Endometrium (tissue), 2 donors: ENCODE data around the gene SH3RF3.

Experiments used
- FAIRE-seq: peaks from 2 replicates; lab custom pipeline; 2012; peaks lifted over from hg19 to GRCh38; lab: Jason Lieb, UNC
- donor health status: control.
- donor health status: control.

SH3RF3 gene

DNA sequence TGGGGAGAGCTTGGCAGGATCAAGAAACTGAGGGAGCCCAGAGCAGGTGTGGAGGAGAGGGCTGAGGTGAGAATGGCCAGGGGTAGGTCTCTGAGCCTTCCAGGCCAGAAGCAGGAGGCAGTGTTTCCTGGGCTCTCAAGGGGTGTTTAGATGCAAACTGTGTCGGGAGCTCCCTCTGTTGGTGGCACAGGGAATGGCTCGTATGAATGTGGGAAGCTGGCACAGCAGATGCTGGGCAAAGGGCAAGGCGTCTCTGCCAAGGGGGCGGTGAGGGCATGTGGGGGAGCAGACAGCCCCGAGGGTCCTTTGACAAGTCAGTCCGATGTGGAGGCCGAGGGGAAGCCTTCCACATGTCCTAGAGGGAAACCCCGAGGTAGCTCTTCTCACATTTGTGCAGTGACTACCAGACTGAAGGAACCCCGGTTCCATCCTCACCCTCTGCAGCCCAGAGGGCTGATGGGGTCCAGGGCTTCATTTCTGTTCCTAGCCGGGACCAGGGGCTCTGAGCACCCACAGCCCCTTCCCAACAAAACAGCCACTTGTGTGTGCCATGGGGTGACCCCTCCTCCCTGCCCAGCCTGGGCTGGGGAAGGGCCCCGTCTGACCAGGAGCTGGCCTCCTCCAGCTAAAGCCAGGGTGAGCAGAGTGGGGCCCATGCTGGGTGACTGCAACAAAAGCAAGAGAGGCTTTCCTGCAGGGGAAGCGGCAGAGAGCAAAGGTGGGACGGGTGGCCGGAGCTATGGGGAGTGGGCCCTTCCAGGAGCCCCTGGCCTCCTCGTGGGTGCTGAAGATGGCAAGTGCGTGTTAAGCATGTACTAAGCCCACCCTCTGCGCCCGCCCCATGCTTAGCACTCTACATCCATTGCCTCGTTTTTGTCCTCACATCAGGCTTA lies 381.4 kb downstream of the SH3RF3 start:
- FAIRE-seq, result no peak

DNA sequence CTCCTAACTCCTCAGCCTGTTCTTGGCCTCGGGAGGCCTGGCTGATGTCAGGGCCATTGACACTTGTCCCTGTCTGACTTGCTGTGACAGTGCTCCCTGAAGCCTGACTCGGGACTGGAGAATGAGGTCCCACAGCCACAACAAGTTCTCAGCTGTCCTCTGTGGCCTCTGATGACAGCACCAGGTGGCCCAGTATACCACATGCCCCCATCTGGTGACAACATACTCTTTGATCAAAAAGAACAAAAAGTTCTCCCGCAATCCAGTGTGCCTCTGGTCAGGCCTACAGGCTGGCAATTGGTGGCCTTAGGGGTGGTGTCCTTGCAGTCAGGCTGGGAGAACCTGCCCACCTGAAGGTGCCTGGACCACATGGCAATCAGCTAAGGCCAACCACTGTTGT lies 382.2 kb downstream of the SH3RF3 start:
- FAIRE-seq, result no peak

DNA sequence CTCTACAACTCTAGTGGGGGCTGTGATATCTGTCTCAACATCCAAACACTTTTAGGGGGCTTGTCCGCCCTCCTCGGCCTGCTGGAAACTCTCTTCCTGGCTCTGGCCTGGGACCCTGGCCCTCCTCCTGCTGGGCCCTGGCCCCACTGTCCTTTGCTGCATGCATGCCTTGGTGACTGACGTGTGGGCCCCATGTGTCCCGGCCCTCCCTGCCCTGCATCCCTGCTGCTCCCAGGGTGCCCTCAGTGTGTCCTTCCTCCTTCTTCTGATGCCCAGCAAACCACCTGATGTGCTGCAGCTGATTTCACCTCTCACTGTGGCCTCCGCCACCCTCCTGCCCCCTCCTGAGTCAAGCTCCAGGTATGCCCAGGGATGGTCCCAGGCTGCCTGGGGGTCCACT lies 383.1 kb downstream of the SH3RF3 start:
- FAIRE-seq, result no peak

DNA sequence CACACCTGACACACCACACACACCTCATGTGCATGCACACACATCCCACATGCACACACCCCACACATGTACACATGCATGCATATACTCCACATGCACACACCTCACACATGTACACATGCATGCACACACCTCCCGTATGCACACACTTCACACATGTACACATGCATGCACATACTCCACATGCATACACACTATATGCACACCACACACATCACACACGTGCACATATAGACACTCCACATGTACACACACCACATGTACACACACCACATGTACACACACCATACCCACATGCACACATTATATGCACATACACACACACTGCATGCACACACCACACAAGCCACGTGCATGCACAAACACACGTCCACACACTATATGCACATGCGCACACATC lies 384.2 kb downstream of the SH3RF3 start:
- FAIRE-seq, result no peak

DNA sequence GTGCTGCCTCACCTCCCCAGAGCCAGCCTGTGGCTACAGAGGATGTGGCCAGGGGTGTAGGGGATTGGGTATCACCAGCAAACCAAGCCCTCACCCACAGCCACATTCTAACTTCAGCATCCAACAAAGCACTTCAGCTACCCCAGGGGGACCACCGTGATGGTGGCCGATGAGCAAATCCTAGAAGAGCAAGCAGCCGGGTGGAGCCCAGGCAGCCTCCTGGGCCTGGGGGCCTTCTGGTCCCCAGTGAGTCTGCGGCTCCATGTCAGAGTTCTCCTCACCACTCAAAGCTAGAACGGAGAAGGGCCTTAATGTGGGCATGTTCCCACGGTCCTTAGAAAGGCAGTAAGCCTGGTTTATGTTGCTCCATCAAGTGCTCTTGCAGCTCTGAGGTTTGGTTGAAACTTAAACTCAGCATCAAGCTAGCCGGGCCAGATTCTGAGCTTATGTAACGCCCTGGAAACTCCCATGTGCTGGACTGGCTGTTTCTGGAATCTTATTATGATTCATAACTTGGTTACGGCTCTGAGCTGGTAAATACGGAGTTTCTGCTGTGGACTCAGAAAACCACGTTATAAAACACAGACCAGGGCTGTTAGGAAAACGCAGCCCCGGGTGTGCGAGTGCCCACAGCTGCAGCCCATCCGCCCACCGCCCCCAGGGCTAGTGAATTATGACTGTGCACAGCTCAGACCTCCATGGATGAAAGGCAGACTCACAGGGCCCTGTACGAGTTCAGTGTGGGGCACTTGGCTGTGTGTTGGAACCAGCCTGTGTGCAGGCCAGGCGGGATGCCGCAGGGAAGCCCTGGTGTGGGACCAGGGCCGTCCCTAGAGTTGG lies 385.0 kb downstream of the SH3RF3 start:
- FAIRE-seq, result no peak

DNA sequence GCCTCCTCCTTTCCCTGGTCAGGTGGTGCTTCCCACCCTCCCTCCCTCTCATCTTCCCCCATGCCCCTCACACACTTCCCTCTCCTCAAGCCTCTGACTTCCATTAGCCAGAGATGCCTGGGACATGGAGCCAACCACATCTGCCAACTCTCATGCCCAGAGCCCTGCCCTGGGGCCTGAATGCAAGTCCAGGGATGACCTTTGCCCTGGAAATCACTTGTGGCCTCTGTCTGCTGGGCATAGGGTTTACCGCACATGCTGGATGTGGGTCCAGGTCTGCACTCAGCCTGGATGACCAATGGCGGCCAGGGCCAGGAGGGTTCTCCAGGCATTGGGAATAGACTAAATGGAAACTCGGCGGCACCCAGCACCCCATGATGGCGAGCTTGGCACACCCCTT lies 385.9 kb downstream of the SH3RF3 start:
- FAIRE-seq, result no peak

DNA sequence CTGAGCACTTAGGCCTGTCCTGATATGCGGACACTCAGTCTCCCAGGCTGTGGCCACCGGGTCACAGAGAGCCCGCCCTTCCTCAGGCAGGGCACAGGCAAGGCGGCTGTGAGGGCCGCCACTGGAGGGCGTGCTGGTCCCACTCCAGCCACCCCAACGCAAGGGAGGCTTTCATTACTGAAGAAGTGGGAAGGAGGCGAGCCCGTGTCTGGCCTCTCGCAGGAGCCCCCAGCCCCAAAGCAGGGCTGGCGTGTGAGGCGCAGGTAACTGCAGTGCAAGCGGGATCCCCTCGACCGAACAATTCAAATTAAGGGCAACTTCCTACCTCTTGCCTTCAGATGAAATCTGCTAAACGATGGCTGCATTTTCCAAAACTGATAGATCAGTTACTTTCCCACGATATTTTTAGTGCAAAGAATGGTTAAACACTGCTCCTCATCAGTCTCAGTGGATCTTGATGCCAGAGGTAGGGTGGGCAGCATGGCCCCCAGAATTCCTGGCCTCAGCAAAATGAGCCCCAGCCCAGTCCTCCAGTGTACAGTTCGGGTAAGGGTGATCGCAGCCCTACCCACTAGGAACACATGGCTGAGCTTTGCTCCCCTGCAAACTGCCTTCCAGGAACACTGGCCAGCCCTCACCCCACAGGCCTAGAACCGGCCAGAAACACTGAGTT lies 387.6 kb downstream of the SH3RF3 start:
- FAIRE-seq, result no peak

DNA sequence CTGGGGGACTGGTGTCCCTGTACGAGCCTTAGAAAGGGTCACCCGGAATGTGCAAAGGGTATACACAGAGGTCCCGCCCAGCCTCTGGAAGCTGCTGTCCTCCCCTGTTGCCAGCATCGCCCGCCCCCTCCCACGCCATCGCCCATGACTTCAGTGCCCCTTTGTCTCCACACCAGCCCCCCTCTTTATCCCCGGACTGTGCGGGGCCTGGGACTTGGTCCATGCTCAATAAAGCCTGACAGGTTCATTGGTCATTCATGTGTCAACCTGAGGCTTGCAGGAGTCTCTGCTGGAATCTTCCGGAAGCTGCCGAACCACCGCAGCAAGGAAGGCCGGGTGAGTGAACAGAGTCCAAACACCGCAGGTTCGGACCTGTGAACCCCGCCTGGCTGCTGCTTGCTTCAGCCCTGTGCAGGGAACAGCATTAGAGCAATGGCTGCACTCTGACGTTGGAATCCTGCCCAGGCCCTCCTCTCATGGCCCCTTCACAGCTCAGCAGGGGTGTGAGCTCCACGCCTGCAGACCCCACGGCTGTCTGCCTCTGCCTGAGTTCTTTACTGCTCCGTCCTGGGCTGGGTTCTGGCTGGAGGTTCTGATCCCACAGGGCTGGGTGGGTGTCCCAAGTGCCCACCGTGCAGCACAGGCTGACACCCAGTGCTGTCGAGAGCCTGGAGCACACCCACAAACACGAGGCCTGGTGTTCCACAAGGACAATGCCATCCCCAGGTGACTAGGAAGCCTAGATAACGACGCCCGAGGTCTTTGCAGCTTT lies 388.3 kb downstream of the SH3RF3 start:
- FAIRE-seq, result no peak

DNA sequence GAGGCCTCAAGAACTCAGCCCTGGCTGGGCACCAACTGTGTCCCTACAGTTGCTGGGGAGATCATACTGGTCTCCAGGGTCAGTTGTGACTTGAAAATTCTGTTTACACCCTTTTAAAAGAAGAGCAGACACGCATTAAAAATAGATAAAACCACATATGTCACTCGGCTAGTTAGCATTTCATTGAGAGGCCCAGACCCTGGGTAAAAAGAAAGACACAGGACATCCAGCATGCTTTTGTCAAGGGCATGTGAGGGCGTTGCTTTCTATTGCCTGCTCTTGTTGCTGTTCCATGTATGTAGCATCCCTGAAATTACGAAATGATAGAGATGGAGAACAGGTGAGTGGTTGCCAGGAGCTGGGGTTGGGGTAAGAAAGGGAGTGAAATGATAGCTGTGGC lies 390.5 kb downstream of the SH3RF3 start:
- no peak for FAIRE-seq

DNA sequence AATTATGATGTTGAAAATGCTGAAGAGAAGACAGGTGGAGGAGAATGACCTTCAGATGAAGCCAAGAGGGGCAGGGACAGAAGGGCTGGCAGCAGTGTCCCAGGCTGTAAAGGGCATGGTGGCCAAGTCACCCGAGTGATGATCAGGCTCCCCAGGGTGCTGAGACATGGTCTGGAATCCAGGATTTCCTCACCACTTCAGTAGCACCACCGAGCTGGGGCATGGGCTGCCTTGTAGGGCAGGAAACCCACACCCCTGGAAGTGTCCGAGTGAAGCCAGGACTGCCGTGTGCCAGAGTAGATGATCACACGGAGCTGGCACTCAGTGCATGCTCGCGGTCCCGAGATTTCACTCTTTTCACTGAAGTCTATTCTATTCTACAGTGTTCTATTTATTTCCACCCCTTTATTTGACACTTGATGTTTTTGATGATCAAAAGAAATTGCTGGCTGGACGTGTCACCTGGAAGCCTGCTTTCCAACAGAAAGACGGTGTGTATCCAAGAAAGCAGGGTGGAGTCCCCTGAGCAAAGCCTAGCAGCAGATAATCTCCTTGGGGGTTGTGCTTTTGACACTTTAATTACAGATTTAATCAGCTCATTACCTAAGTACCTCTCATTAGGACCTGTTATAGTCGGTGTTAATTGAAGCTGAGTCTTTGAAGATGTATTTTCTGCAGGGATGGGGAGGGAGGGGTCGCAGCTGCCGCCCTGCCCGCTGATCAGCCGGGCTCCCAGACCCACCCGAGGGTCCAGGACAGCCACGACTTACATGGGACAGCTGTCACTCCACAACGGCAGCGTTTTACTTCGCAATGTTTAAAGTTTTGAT lies 392.4 kb downstream of the SH3RF3 start:
- no peak for FAIRE-seq

DNA sequence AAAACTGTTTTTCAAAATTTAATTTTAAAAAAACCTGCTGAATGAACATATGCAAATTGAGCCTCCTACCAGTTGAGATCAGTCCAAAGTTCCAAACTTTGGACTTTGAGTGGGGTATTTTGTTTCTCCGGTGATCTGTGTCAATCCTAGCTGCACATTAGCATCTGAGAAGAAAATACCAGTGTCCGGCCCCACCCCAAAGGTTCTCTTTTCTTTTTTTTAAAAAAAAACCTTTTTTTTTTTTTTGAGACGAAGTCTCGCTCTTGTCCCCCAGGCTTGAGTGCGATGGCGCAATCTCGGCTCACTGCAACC lies 393.0 kb downstream of the SH3RF3 start:
- FAIRE-seq, result no peak

DNA sequence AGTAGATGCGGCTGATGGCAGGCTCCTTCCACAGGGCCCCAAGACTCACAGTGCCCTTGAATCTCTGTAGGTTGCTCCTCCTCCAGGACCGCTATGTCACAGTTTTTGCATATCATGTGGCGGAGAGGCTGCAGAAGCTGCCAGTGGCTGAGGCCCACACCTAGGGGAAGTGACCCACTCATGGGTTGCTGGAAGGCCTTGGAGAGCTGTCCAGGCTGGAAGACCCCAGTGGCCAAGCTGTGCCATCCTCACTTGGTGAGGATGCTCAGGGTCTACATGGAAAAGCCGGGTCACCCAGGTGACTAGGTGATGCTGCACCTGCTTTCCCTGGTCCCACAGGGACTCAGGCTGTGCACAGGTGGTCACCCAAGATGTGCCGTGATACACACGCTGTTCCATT lies 394.1 kb downstream of the SH3RF3 start:
- FAIRE-seq, result no peak

DNA sequence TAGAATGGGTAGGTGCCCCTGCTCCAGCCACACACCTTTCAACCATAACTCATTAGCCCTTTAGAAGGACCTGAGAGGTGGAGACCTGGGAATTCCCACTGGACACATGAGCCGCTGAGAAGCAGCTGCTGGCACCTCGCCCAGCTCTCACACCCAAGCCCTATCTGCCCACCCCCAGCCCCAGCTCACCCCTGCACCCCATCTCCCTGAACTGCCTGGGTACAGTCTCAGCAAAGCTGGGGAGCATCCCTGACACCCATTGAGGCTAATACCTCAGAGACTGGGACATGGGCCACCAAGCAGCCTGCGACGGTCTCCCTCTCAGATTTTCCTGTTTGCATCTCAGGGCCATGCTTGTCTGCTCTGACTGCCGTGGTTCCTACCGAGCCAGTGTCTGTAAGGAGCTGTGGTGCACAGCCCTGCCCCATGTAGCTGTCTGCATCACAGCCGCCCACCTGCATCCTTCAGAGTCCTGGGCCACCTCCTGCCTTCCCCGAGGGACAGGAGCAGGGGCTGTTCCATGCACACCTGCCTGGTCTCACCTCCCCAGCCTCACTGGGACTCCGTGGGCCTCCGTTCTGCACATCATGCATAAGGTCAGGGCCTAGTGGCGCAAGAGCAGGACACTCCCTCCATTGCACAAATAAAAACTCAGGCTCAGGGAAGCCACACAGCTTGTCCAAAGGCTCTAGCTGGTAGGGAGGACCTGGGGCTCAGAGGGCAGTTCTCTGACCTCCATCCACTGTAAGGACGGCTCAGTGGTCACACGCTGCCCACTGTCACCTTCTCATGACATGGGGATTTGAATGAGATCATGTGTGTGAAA lies 394.7 kb downstream of the SH3RF3 start:
- FAIRE-seq, result no peak

DNA sequence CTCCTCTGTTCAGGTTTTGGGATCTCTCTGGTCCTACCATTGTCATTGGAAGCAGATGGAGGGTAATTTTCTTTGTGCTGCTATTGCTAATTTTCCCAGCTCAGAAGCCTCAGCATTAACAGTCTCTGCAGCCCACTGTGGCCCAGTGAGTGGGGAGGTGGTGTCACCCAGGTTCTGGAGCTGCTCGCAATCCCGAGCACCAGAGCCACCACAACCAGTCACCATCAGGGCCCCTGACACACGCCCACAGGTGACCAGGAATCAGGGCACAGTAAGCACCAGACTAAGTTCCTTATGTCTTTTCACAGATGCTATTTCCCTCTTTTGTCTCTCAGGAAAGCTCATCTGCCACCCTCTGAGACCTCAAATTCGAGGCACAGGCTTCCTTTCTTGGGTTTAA lies 396.8 kb downstream of the SH3RF3 start:
- no peak for FAIRE-seq

DNA sequence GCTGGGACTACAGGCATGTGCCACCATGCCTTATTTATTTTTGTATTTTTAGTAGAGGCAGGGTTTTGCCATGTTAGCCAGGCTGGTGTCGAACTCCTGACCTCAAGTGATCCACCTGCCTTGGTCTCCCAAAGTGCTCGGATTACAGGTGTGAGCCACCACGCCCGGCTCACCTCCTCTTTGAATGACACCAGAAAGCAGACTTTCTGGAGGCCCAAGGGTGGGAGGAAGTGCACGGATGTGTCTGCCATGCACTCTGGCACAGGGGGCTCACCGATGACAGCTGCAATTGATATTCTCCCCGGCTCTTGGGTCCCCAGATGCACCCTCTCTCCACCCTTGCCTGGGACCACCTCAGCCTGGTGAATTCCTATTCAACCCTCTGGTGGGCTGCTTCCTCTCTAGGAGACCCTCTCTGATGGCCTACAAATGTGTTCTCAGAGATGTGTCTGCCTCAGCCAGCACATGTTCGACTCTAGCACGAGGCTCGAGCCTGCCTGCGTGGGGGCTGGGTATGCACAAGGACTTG lies 397.5 kb downstream of the SH3RF3 start:
- no peak for FAIRE-seq

DNA sequence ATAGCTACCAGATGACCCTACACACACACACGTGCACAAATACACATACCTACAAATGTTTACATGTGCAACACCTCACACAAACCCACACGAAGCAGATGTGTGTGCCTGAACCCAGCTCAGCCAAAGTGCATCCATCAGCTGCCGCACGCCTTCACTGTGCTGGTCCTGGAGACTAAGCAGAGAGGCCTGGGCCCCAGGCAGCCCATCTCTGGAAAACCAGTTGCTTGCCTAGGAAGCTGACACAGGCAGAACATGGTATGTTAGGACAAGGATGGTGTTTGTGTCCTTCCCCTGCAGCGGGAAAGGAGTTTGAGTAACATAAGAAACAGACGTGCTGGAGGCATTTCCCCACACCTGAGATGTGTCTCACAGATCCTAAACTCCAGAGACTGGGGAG lies 398.1 kb downstream of the SH3RF3 start:
- FAIRE-seq, result no peak

DNA sequence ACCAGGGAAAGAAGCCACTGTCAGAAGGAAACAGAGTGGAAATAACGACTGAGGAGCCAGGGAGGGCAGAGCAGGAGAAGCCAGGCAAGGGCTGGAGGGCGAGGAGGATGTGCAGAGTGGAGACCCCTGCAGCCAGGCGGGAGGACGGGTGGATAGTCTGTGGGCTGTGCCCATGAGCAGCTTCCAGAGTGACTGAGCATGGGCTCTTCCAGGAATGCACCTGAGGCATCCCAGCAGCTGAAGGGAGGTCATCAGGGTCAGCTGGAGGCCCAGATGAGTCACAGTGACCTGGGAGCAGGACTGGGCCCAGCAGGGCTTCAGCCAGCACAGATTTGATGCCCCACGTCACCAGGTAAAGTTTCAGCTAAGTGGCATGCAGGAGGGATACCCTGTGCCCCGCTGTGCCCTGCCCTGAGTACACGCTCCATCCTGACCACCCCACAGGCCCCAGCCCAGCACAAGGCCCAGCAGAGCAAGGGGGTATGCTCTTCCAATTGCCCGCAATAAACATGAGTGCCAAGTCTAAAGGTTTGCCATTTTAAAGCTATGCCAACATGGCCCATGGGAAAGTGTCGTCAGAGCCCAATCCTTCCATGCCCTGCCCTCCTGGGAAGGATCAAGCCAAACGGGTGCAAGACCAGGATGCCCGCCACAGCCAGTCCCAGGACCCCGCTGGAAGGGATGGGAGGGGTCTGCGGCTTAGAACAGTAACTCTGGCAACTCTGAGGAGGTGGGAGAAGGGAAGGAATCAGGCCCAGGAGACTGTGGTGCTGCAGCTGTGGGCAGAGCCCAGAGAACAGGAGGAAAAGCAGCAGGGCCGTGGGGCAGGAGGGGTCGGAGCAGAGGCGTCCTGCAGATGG lies 399.1 kb downstream of the SH3RF3 start:
- no peak for FAIRE-seq

DNA sequence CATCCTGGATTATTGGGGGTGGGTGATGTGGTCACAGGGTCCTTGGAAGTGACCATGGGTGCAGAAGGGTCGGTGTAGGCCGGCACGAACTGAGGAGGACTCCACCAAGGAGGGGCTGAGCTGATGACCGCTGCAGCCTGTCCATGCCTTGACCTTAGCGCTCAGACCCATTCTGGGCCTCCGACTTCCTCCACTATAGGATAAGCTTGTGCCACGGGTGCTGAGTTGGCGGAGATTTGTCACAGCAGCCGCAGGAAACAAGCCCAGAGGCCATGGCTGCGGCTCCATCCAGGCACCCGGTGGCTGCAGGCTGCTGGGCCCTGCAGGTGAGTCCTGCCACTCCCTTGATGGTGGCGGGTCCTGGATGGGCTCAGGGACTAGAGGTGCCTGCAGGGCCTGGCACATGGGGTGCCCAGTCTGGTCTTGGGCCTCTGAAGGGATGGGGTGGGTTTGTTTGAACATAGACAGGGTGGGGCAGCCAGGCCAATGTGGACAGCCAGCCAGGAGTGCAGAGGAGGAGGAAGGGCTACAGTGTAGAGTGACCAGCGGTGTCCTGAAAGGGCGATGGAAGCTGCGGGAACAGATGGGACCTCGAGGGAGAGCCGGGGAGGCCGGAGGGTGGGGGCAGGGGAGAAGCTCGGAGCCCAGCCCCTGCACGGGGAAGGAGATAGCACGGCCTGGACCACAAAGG lies 400.0 kb downstream of the SH3RF3 start:
- no peak for FAIRE-seq
